IMR-90 (cell line): Measurements from ENCODE around the gene TBL3. TPM values are rescaled to one million over a fixed set of nuclear protein-coding genes. Genes with fewer than 3 reads are reported as not detected.

Experiments
- ATAC-seq: fragments of 200-7000 bp; cut with Tn5 transposase; 2 replicates; pipeline ENCODE4 v1.9.1; 2020; ENCODE audit warnings: low read depth, mild to moderate bottlenecking, moderate library complexity
- Bru-seq: library from RNA; stranded (reverse); fragments of 400-500 nt; gene quantifications from one replicate; lab custom pipeline; 2021; lab: Mats Ljungman, UMichigan
- BruChase-seq, 2 experiments: library from RNA; stranded (reverse); fragments of 400-500 nt; gene quantifications; one replicate each; lab custom pipeline; 2021; lab: Mats Ljungman, UMichigan
- BruUV-seq: library from RNA; stranded (reverse); fragments of 400-500 nt; replicated peaks from 2 replicates; lab custom pipeline; 2021; lab: Mats Ljungman, UMichigan
- CTCF ChIA-PET: fragments of 300-600 bp; formaldehyde crosslinking; extraction: SDS; loops from one replicate; lab custom pipeline; 2021; ENCODE audit warnings: antibody characterized with exemption; lab: Yijun Ruan, JAX
- POLR2A ChIA-PET: fragments of 300-600 bp; sonication (Branson Sonifier 250); formaldehyde crosslinking; loops from one replicate; lab custom pipeline; 2022; ENCODE audit warnings: antibody characterized with exemption; ENCODE audit not compliant: unreplicated experiment; lab: Charles Lee
- DNase-seq: peaks from one replicate; pipeline ENCODE4 v3.0.0; 2013
- H2AFZ ChIP-seq: replicated peaks from 2 replicates; pipeline ENCODE3; 2013; ENCODE audit warnings: low read length, mild to moderate bottlenecking; ENCODE audit not compliant: poor library complexity
- H2AK5ac ChIP-seq: 2 replicates; pipeline ENCODE4 v1.6.1; 2013; ENCODE audit warnings: low read depth, low read length, inconsistent platforms
- H2AK9ac ChIP-seq: replicated peaks from 2 replicates; pipeline ENCODE3; 2013; ENCODE audit warnings: mild to moderate bottlenecking, low read depth, low read length, moderate library complexity; ENCODE audit not compliant: poor library complexity
- H2BK120ac ChIP-seq: 2 replicates; pipeline ENCODE4 v1.6.1; 2013; ENCODE audit warnings: low read depth, low read length, inconsistent platforms
- H2BK15ac ChIP-seq: 3 replicates; pipeline ENCODE4 v1.6.1; 2013; ENCODE audit warnings: low read depth, low read length, inconsistent platforms
- H2BK20ac ChIP-seq: 2 replicates; pipeline ENCODE4 v1.6.1; 2013; ENCODE audit warnings: low read depth, mild to moderate bottlenecking, inconsistent platforms, low read length, moderate library complexity
- H2BK5ac ChIP-seq: 2 replicates; pipeline ENCODE4 v1.6.1; 2013; ENCODE audit warnings: mild to moderate bottlenecking, low read depth, low read length, inconsistent platforms; ENCODE audit not compliant: poor library complexity, severe bottlenecking
- H3K14ac ChIP-seq: replicated peaks from 2 replicates; pipeline ENCODE4 v1.6.1; 2013; ENCODE audit warnings: low read depth, low read length, inconsistent platforms
- H3K18ac ChIP-seq: 2 replicates; pipeline ENCODE4 v1.6.1; 2013; ENCODE audit warnings: low read depth, low read length, control low read depth
- H3K23ac ChIP-seq: 2 replicates; pipeline ENCODE4 v1.6.1; 2013; ENCODE audit warnings: low read depth, low read length, inconsistent platforms
- H3K27ac ChIP-seq: 2 replicates; pipeline ENCODE4 v1.5.1; 2013; ENCODE audit warnings: mild to moderate bottlenecking, control low read depth, low read length; ENCODE audit not compliant: insufficient read depth
- H3K27me3 ChIP-seq: 2 replicates; pipeline ENCODE4 v1.6.1; 2013; ENCODE audit warnings: low read length; ENCODE audit not compliant: control insufficient read depth, insufficient read depth
- H3K36me3 ChIP-seq: 2 replicates; pipeline ENCODE4 v1.6.1; 2013; ENCODE audit warnings: low read length, mixed read lengths; ENCODE audit not compliant: control insufficient read depth, insufficient read depth
- H3K4ac ChIP-seq: 2 replicates; pipeline ENCODE4 v1.6.1; 2013; ENCODE audit warnings: low read depth, low read length, inconsistent platforms
- H3K4me1 ChIP-seq: 2 replicates; pipeline ENCODE4 v1.6.1; 2013; ENCODE audit warnings: low read length, mixed read lengths; ENCODE audit not compliant: control insufficient read depth, insufficient read depth
- H3K4me2 ChIP-seq: 2 replicates; pipeline ENCODE4 v1.6.1; 2013; ENCODE audit warnings: low read depth, mild to moderate bottlenecking, control low read depth, low read length, moderate library complexity
- H3K4me3 ChIP-seq: 2 replicates; pipeline ENCODE4 v1.5.1; 2013; ENCODE audit warnings: low read depth, mild to moderate bottlenecking, control low read depth, low read length, moderate library complexity; ENCODE audit not compliant: insufficient read depth
- H3K56ac ChIP-seq: 2 replicates; pipeline ENCODE4 v1.6.1; 2013; ENCODE audit warnings: low read length, inconsistent platforms; ENCODE audit not compliant: insufficient read depth; ENCODE audit errors: extremely low read depth
- H3K79me1 ChIP-seq, 2 experiments: 2 replicates each; pipeline ENCODE4 v1.6.1; 2013; ENCODE audit warnings: low read length in 2 of 2, inconsistent platforms in 1 of 2, low read depth in 1 of 2
- H3K9ac ChIP-seq: 2 replicates; pipeline ENCODE4 v1.6.1; 2013; ENCODE audit warnings: low read depth, low read length, control low read depth
- H3K9me1 ChIP-seq: 2 replicates; pipeline ENCODE4 v1.6.1; 2013; ENCODE audit warnings: low read length, inconsistent platforms; ENCODE audit not compliant: insufficient read depth
- H3K9me3 ChIP-seq: 2 replicates; pipeline ENCODE4 v1.6.1; 2013; ENCODE audit warnings: low read length; ENCODE audit not compliant: control insufficient read depth, insufficient read depth
- H4K20me1 ChIP-seq: 2 replicates; pipeline ENCODE4 v1.6.1; 2013; ENCODE audit warnings: low read length, inconsistent platforms; ENCODE audit not compliant: insufficient read depth
- H4K5ac ChIP-seq: 2 replicates; pipeline ENCODE4 v1.6.1; 2013; ENCODE audit warnings: mild to moderate bottlenecking, low read depth, low read length, control low read depth
- H4K8ac ChIP-seq, 2 experiments: 2 replicates each; pipeline ENCODE4 v1.6.1; 2013; ENCODE audit warnings: low read depth in 2 of 2, low read length in 2 of 2, control low read depth in 1 of 2, inconsistent platforms in 1 of 2
- H4K91ac ChIP-seq: 2 replicates; pipeline ENCODE4 v1.6.1; 2013; ENCODE audit warnings: low read depth, low read length, inconsistent platforms; ENCODE audit not compliant: insufficient read depth
- BHLHE40 ChIP-seq: fragments of 150-350 bp; IDR thresholded peaks from 2 replicates; pipeline ENCODE4 v1.6.1; 2016; ENCODE audit warnings: mild to moderate bottlenecking, low read depth, low read length
- CEBPB ChIP-seq: IDR thresholded peaks from 2 replicates; pipeline ENCODE4 v1.6.1; 2012; ENCODE audit warnings: low read depth, low read length, improper control_type of control experiment
- CHD1 ChIP-seq: IDR thresholded peaks from 2 replicates; pipeline ENCODE4 v1.6.1; 2012; ENCODE audit warnings: low read depth, low read length, improper control_type of control experiment
- CTCF ChIP-seq: conservative IDR thresholded peaks from 2 replicates; pipeline ENCODE4 v1.5.1; 2012; ENCODE audit warnings: mild to moderate bottlenecking, low read depth, low read length, improper control_type of control experiment
- ELK1 ChIP-seq: fragments of 150-350 bp; IDR thresholded peaks from 2 replicates; pipeline ENCODE4 v1.6.1; 2016; ENCODE audit warnings: low read depth, mild to moderate bottlenecking, low read length, moderate library complexity, borderline replicate concordance
- FOS ChIP-seq: fragments of 150-350 bp; IDR thresholded peaks from 2 replicates; pipeline ENCODE4 v1.6.1; 2016; ENCODE audit warnings: low read depth, low read length
- MAFK ChIP-seq: IDR thresholded peaks from 2 replicates; pipeline ENCODE4 v1.6.1; 2012; ENCODE audit warnings: low read depth, low read length, improper control_type of control experiment
- POLR2A ChIP-seq: IDR thresholded peaks from 2 replicates; pipeline ENCODE4 v1.6.1; 2012; ENCODE audit warnings: mild to moderate bottlenecking, low read depth, low read length
- RAD21 ChIP-seq: IDR thresholded peaks from 2 replicates; pipeline ENCODE4 v1.6.1; 2012; ENCODE audit warnings: low read length, improper control_type of control experiment
- RCOR1 ChIP-seq: IDR thresholded peaks from 2 replicates; pipeline ENCODE4 v1.6.1; 2012; ENCODE audit warnings: mild to moderate bottlenecking, low read length, improper control_type of control experiment; ENCODE audit not compliant: insufficient replicate concordance
- SMC3 ChIP-seq: fragments of 150-350 bp; IDR thresholded peaks from 2 replicates; pipeline ENCODE4 v1.6.1; 2016; ENCODE audit warnings: low read depth, mild to moderate bottlenecking, antibody characterized with exemption, low read length, moderate library complexity
- USF2 ChIP-seq: fragments of 150-350 bp; IDR thresholded peaks from 2 replicates; pipeline ENCODE4 v1.6.1; 2017; ENCODE audit warnings: mild to moderate bottlenecking, antibody characterized with exemption, low read length, low read depth
- WGBS, 2 experiments: methylation state at CpG; one replicate each; pipeline versions ENCODE4 v1.1.5 to v1.1.7; 2013; ENCODE audit warnings: missing lambda C conversion rate in 2 of 2; ENCODE audit not compliant: insufficient read length in 1 of 2; ENCODE audit errors: extremely low coverage in 2 of 2; 5-methylcytosine and 5-hydroxymethylcytosine counted together
- dilution Hi-C: fragments of 300-500 bp; cut with HindIII; formaldehyde crosslinking; loops from one replicate; pipeline ENCODE4 v1.14.3; 2018; ENCODE audit warnings: low sequenced_read_pairs; ENCODE audit not compliant: unreplicated experiment
- in situ Hi-C: fragments of 300-500 bp; cut with MboI; formaldehyde crosslinking; loops from 3 replicates; pipeline ENCODE4 v1.14.3; 2019; ENCODE audit warnings: low sequenced_read_pairs, inconsistent platforms, mixed read lengths
- intact Hi-C: fragments of 100-400 bp; cut with micrococcal nuclease; formaldehyde crosslinking; loops from 2 replicates; pipeline ENCODE4 v1.10.0; 2022
- long read RNA-seq: library from polyadenylated mRNA; unstranded; transcript quantifications from one replicate; pipeline ENCODE4 v2.0.0, GENCODE V29; 2021; ENCODE audit not compliant: unreplicated experiment
- polyA plus RNA-seq, 3 experiments: library from polyadenylated mRNA; depleted of rRNA; stranded (reverse); fragments of >200 nt; gene quantifications; 2 replicates each; pipeline ENCODE4 v1.2.3, GENCODE V29; 2012; ENCODE audit warnings: low replicate concordance in 1 of 3
- total RNA-seq: library from RNA; depleted of rRNA; stranded (reverse); fragments of >200 nt; gene quantifications from 2 replicates; pipeline ENCODE4 v1.2.3, GENCODE V29; 2012; rRNA removed

Gene TBL3
- 38.5 and 40.3 TPM in 2 replicates for total RNA-seq
- polyA plus RNA-seq (2012; rRNA removed) = 60.8 and 61.5 TPM in 2 replicates
- 48.5 and 64.1 TPM in 2 replicates for polyA plus RNA-seq (2012; cell fraction: cytosol; rRNA removed)
- polyA plus RNA-seq (2012; cell fraction: nucleus; rRNA removed; ENCODE audit: low replicate concordance) = 85.7 and 258 TPM in 2 replicates
- Bru-seq, nascent RNA = percentile 43 among the genes with signal in this experiment
- BruChase-seq, experiment 1, labeled RNA remaining after a 6-hour chase = percentile 66 among the genes with signal in this experiment
- percentile 55 among the genes with signal in this experiment for BruChase-seq, experiment 2, labeled RNA remaining after a 2-hour chase
- long read RNA-seq, full-length matches to known transcripts = 68 of 112 reads
- long read RNA-seq, partial matches to known transcripts = 34 of 112 reads
- long read RNA-seq, other reads (novel, unspliced or antisense) = 10 of 112 reads

DNA sequence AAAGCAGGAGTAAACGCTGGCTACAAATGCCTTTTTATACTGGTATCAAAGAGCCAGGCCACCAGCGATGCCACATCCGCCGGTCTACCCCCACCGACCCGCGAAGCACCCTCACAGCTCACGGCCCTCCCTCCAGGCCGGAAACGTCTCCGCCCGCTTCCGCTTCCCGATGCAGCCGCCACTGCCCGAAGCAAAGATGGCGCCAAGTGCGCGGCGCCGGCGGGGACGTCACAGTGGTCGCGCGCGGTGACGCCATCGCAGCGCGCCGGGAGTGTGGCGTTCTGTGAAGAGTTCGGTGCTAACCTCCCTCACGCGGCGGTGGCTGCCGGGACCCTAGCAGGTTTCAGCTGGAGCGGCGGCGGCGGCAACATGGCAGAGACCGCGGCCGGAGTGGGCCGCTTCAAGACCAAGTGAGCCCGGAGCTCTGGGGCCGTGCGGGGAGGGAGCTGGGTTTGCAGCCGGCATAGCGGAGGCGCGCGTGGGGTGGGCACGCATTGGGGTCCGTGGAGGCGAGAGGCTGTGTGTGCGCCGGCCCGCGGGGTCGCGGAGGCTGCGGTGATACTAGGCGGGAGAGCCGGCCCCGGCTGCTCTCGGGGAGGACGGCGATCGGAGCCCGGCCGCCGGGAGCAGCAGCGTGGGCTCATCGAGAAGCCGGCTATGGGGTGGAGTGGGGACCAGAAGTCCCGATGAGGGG is at the start of gene TBL3:
Gene TBL3 (plus strand): TSS at position 258 of the 694 bp plus-strand sequence. CDS start 112 bp downstream, at position 370.
- ATAC-seq = peak; percentile 95
- Histone ChIP-seq H4K5ac (peak within 1 kb of the TSS; percentile 89), H2AK5ac (peak within 1 kb of the TSS; percentile 95), H4K91ac (peak within 1 kb of the TSS; percentile 97), H3K4me2 (peak within 1 kb of the TSS; percentile 93), H3K36me3 (peaks cover 25% of the 10 kb centered on the region), H3K27ac (peak within 1 kb of the TSS; percentile 93), H3K14ac (peak within 1 kb of the TSS; percentile 93), H2BK15ac (0 out of 3 replicates have a peak within 1 kb of the TSS, but pooled peaks have one; percentile 30), H2BK120ac (peak within 1 kb of the TSS; percentile 15; the same call in 1 of the 2 replicates), H3K56ac (peak within 1 kb of the TSS; percentile 89), H2AK9ac (peak within 1 kb of the TSS; percentile 86), H3K9ac (peak within 1 kb of the TSS; percentile 96), H3K4ac (peak within 1 kb of the TSS; percentile 92), H3K79me1 (peaks cover 9 to 38% of the 10 kb centered on the region in 2 experiments), H4K8ac (peak within 1 kb of the TSS; percentile 98 to 100), H3K18ac (peak within 1 kb of the TSS; percentile 61), H3K4me1 (peaks cover 6% of the 10 kb centered on the region), H3K27me3 (no peaks in the 10 kb centered on the region), H2BK5ac (peak within 1 kb of the TSS; percentile 77), H3K23ac (peak within 1 kb of the TSS; percentile 78), H2BK20ac (no peak within 1 kb of the TSS), H4K20me1 (no peaks in the 10 kb centered on the region; the same call in 1 of the 2 replicates), H3K9me3 (no peaks in the 10 kb centered on the region), H3K4me3 (peak within 1 kb of the TSS; percentile 66), H2AFZ (peak within 1 kb of the TSS; percentile 91), H3K9me1 (peaks cover 3% of the 10 kb centered on the region; the same call in 1 of the 2 replicates)
- intact Hi-C loops (no loop called here), in situ Hi-C loops (no loop called here), dilution Hi-C loops (no loop called here)
- POLR2A ChIA-PET = no interaction called here
- WGBS, 2 experiments = 0% methylated on average over 53 of the region's 78 CpGs; no CpG with 5 or more reads in 1 of the 2 experiments
- BruUV-seq = no TSS peak
- CTCF ChIA-PET = no interaction called here
- peak; percentile 92 for DNase-seq
- peak; percentile 94; the same call in 1 of the 2 replicates for TF ChIP-seq POLR2A
- TF ChIP-seq ELK1 = no peak
- TF ChIP-seq CHD1 = no peak
- TF ChIP-seq RAD21 = no peak
- TF ChIP-seq RCOR1 = peak; percentile 48
- TF ChIP-seq SMC3 = no peak
- 0 out of 2 replicates have a peak, but pooled peaks have one; percentile 15 for TF ChIP-seq FOS
- no peak for TF ChIP-seq MAFK
- no peak for TF ChIP-seq CTCF
- peak; percentile 28; the same call in 1 of the 2 replicates for TF ChIP-seq USF2
- TF ChIP-seq BHLHE40 = no peak
- no peak for TF ChIP-seq CEBPB
